Inferior parietal cortex (tissue), 1 donor: ENCODE measurements around the gene FXYD6.

Experiments
- DNase-seq: peaks from one replicate; pipeline ENCODE4 v3.0.0-alpha.2; 2016; ENCODE audit errors: extremely low spot score

FXYD6 gene

GRCh38 chr11:117843666-117844484 lies 32.6 kb downstream of the FXYD6 start:
- peak; percentile 77 for DNase-seq

- DNase-seq, result no peak
These were observed 34.1 kb downstream of the FXYD6 start for GRCh38 chr11:117842131-117842941.

- DNase-seq, result no peak
These were observed 34.9 kb downstream of the FXYD6 start for GRCh38 chr11:117841551-117842031.

GRCh38 chr11:117840881-117841550 lies 35.4 kb downstream of the FXYD6 start:
- no peak for DNase-seq

- no peak for DNase-seq
These were observed 36.3 kb downstream of the FXYD6 start for GRCh38 chr11:117839936-117840813.

GRCh38 chr11:117839380-117839881 lies 37.0 kb downstream of the FXYD6 start:
- DNase-seq, result no peak

GRCh38 chr11:117838901-117839300 lies 37.6 kb downstream of the FXYD6 start:
- no peak for DNase-seq

- DNase-seq, result no peak
These were observed 38.7 kb downstream of the FXYD6 start for GRCh38 chr11:117837791-117838190.

- DNase-seq, result no peak
These were observed 39.2 kb downstream of the FXYD6 start for GRCh38 chr11:117837070-117837776.

- DNase-seq, result no peak
These were observed 40.1 kb downstream of the FXYD6 start for GRCh38 chr11:117836077-117836960.

GRCh38 chr11:117835576-117835975 lies 40.9 kb downstream of the FXYD6 start:
- DNase-seq, result no peak

GRCh38 chr11:117834838-117835443 lies 41.5 kb downstream of the FXYD6 start:
- DNase-seq, result no peak

- no peak for DNase-seq
These were observed 42.2 kb downstream of the FXYD6 start for GRCh38 chr11:117834068-117834810.

GRCh38 chr11:117833401-117833891 lies 43.0 kb downstream of the FXYD6 start:
- DNase-seq, result no peak

GRCh38 chr11:117832511-117832910 lies 43.9 kb downstream of the FXYD6 start:
- no peak for DNase-seq

GRCh38 chr11:117831661-117832415 lies 44.6 kb downstream of the FXYD6 start:
- no peak for DNase-seq

GRCh38 chr11:117830674-117831351 lies 45.6 kb downstream of the FXYD6 start:
- DNase-seq, result no peak
